NCI-H2227 treated with DMSO at 0.1 percent for 48 hours (cell line): ENCODE results near the gene TAF11L3.
"Not testable (repeated sequence)": the region's sequence is repeated elsewhere in the genome, so short reads cannot be mapped to it uniquely, and the experiment has no call there.

Experiments
- DNase-seq: peaks from one replicate; lab custom pipeline; 2025; lab: John Stamatoyannopoulos, UW

Gene TAF11L3

GRCh38 chr5:17518067-17518466, at the start of gene TAF11L3:
TSS of gene TAF11L3 (plus strand) at chr5:17518367.
- not testable (repeated sequence) for DNase-seq

- no peak for DNase-seq
Observed at GRCh38 chr5:17470064-17470463, 48.1 kb upstream of the TAF11L3 start.

GRCh38 chr5:17475064-17475463, 43.1 kb upstream of the TAF11L3 start:
- not testable (repeated sequence) for DNase-seq

- DNase-seq: no peak
Observed at GRCh38 chr5:17477043-17477442, 41.1 kb upstream of the TAF11L3 start.

- no peak for DNase-seq
Observed at GRCh38 chr5:17477573-17478265, 40.4 kb upstream of the TAF11L3 start.

- DNase-seq: no peak
Observed at GRCh38 chr5:17481378-17481777, 36.8 kb upstream of the TAF11L3 start.

GRCh38 chr5:17482790-17483189, 35.4 kb upstream of the TAF11L3 start:
- DNase-seq: no peak

- not testable (repeated sequence) for DNase-seq
Observed at GRCh38 chr5:17486464-17487173, 31.5 kb upstream of the TAF11L3 start.

- no peak for DNase-seq
Observed at GRCh38 chr5:17487174-17487512, 31.0 kb upstream of the TAF11L3 start.

- DNase-seq: not testable (repeated sequence)
Observed at GRCh38 chr5:17491257-17491656, 26.9 kb upstream of the TAF11L3 start.

GRCh38 chr5:17492770-17493169, 25.4 kb upstream of the TAF11L3 start:
- no peak for DNase-seq

- DNase-seq: no peak
Observed at GRCh38 chr5:17497446-17497845, 20.7 kb upstream of the TAF11L3 start.

GRCh38 chr5:17497931-17498330, 20.2 kb upstream of the TAF11L3 start, which contains the start of gene TAF11L2:
TSS of gene TAF11L2 (plus strand) at chr5:17498231.
- DNase-seq: not testable (repeated sequence)

GRCh38 chr5:17511775-17512325, 6.3 kb upstream of the TAF11L3 start:
- DNase-seq: no peak

GRCh38 chr5:17517526-17517925, 641 bp upstream of the TAF11L3 start:
- DNase-seq: not testable (repeated sequence)

- DNase-seq: not testable (repeated sequence)
Observed at GRCh38 chr5:17519508-17519907, 1.3 kb downstream of the TAF11L3 start.

- not testable (repeated sequence) for DNase-seq
Observed at GRCh38 chr5:17521501-17521900, 3.3 kb downstream of the TAF11L3 start, which contains the start of gene TAF11L4. TSS of gene TAF11L4 (plus strand) at chr5:17521801.

GRCh38 chr5:17524935-17525334, 6.8 kb downstream of the TAF11L3 start, which contains the start of gene TAF11L5:
TSS of gene TAF11L5 (plus strand) at chr5:17525235.
- not testable (repeated sequence) for DNase-seq

GRCh38 chr5:17526504-17526903, 8.3 kb downstream of the TAF11L3 start:
- not testable (repeated sequence) for DNase-seq

GRCh38 chr5:17528369-17528768, 10.2 kb downstream of the TAF11L3 start, which contains the start of gene TAF11L6:
TSS of gene TAF11L6 (plus strand) at chr5:17528669.
- not testable (repeated sequence) for DNase-seq
